Hepatocyte (in vitro differentiated cells): ENCODE measurements around the gene STX4.

Experiments
- EZH2 ChIP-seq: fragments of 200-600 bp; sonication (generic); IDR thresholded peaks from 2 replicates; pipeline ENCODE4 v1.6.1; 2016; ENCODE audit warnings: antibody characterized with exemption, mild to moderate bottlenecking, borderline replicate concordance
- TF ChIP-seq, protein P1 (sequence below): fragments of 200-600 bp; sonication (generic); IDR thresholded peaks from 2 replicates; pipeline ENCODE4 v1.5.1; 2016; ENCODE audit warnings: antibody characterized with exemption, mild to moderate bottlenecking; ENCODE audit not compliant: poor library complexity

GRCh38 chr16:31042866-31043265, 9.5 kb downstream of the STX4 start:
- TF ChIP-seq, protein P1, sequence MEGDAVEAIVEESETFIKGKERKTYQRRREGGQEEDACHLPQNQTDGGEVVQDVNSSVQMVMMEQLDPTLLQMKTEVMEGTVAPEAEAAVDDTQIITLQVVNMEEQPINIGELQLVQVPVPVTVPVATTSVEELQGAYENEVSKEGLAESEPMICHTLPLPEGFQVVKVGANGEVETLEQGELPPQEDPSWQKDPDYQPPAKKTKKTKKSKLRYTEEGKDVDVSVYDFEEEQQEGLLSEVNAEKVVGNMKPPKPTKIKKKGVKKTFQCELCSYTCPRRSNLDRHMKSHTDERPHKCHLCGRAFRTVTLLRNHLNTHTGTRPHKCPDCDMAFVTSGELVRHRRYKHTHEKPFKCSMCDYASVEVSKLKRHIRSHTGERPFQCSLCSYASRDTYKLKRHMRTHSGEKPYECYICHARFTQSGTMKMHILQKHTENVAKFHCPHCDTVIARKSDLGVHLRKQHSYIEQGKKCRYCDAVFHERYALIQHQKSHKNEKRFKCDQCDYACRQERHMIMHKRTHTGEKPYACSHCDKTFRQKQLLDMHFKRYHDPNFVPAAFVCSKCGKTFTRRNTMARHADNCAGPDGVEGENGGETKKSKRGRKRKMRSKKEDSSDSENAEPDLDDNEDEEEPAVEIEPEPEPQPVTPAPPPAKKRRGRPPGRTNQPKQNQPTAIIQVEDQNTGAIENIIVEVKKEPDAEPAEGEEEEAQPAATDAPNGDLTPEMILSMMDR, result no peak
- TF ChIP-seq EZH2, result no peak
